ENCODE data around the gene AKAP12.
"Not testable (repeated sequence)": the region's sequence is repeated elsewhere in the genome, so short reads cannot be mapped to it uniquely, and the experiment has no call there.

AKAP12 gene

GRCh38 chr6:151310279-151310678 is 70.5 kb downstream of the AKAP12 start:
- DNase-seq (ENCODE audit: low read depth in 2 of 2), result no peak

DNA sequence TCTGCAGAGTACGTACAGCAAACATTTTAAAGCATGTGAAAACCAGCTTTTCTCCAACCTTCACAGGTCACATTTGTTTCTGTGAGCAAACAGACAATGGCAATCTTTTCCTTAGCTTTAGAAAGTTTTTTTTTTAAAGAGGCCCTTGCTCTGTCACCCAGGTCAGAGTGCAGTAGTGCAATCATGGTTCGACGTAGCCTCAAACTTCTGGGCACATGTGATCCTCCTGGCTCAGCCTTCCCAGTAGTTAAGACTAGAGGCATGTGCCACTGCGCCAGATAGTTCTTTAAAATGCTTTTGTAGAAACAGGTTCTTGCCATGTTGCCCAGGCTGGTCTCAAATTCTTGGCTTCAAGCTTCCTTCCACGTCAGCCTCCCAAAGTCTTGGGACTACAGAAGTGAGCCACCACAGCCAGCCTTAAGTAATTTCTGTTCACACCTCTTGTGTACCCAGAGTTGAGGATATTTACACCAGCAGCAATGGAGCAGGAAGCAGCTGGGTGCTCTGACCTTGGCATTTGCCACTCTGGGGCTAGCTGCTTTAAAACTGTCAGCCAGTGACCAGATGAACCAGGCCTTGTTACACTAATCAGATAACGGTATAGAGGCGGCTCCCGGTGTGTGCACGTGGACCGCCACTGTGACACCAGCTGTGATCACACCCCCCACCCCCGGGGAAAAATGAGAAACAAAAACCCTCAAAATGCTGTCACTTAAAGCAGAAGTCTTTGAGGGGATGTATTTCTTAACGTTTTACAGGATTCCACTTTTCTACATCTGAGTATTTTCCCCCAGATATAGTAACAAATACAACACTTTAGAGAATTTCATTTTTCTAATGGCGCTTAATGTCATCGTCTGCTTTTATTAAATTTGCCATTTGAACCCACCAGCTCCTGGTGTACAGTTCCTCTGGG is 71.3 kb downstream of the AKAP12 start:
- DNase-seq (ENCODE audit: low read depth in 2 of 2), result no peak

DNA sequence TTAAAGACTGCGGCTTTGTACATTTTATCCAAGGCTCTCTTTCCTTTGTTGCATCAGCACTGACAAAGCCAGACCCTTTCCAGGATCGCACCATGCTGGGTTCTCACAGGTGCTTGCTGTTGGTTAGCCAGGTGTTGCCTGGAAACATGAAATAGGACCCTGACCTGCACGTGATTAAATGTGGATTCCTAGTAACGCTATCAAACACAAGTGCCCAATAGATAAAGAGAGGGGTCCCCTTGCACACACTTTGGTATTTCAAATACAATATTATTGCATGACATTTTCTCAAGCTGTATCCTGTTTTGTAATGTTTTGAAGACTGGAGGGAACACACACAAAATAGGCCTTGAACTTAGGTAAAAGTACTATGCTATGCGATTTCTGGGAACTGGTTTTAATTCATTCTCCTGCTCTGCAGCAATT is 73.3 kb downstream of the AKAP12 start:
- no peak for DNase-seq (ENCODE audit: low read depth in 2 of 2)

DNA sequence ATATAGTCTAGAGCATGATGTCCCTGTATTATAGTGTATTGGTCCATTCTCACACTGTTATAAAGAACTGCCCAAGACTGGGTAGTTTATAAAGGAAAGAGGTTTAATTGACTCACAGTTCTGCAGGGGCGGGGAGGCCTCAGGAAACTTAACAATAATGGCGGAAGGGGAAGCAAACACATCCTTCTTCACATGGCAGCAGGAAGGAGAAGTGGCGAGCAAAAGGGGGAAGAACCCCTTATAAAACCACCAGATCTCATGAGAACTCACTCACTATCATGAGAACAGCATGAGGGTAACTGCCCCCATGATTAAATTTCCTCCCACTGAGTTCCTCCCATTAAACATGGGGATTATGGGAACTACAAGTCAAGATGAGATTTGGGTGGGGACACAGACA is 75.9 kb downstream of the AKAP12 start:
- DNase-seq (ENCODE audit: low read depth in 2 of 2), result not testable (repeated sequence)

DNA sequence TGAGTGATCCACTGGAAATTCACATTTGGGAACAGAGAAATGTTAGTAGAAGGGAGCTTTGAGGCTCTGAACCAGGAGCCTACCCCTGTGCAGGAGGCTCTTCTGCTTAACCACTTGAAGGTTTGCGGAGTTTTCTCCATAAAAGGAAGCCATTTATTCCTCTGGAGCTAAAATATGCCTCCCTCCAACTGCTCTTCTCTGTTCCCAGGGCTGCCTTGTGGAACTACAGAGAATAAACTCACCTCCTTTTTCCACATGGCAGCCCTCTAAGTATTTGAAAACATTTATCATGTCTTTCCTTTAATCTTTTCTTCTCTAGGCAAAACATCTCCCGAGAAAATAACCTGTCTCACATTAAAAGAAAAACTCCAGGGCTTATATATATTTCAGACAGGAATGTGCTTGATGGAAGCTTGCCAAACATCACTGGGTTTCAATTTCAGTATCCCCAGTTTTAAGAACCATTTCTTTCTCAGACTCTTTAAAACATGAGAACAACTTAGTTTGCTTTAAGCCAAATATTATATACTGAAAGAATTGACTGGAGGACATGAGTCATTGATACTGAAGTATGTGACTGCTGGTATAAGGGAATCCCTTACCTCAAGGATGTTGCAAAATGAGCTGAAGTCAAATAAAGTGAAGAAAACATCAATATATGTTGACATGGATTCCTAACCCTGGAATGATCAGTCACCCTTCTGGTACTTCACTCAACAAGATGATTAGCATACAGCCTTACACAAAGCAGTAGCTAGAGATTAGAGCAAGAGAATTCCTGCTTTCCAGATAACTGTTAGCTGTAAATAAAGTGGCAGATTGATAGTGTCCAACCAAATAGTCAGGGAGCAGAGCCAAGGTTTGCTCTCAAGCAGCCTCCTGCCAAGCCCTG is 77.6 kb downstream of the AKAP12 start:
- DNase-seq (ENCODE audit: low read depth in 2 of 2), result no peak

GRCh38 chr6:151317995-151318365 is 78.2 kb downstream of the AKAP12 start:
- DNase-seq (ENCODE audit: low read depth in 2 of 2), result no peak

DNA sequence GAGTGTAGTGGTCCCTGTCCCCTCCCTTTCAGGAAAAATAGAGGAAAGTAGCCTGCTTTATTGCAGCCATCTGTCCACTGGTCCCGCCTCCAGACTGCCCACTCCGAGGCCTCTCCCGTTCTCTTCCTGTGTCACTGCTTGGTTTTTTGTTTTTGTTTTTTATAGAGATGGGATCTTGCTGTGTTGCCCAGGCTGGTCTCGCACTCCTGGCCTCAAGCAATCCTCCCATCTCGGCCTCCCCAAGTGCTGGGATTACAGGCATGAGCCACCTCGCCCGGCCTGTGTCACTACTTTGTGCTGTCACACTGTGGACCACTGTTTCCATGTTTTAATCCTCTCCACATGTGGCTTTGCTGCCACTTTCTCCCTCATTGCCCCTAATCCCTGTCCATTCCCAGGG is 80.4 kb downstream of the AKAP12 start:
- DNase-seq (ENCODE audit: low read depth in 2 of 2), result no peak

- no peak for DNase-seq (ENCODE audit: low read depth in 2 of 2)
Observed at GRCh38 chr6:151321438-151321837, 81.7 kb downstream of the AKAP12 start.

GRCh38 chr6:151322570-151322969 is 82.8 kb downstream of the AKAP12 start:
- DNase-seq (ENCODE audit: low read depth in 2 of 2), result no peak

- peak; percentile 44 to 66 for DNase-seq (ENCODE audit: low read depth in 2 of 2)
Observed at GRCh38 chr6:151323791-151324487, 84.2 kb downstream of the AKAP12 start.

DNA sequence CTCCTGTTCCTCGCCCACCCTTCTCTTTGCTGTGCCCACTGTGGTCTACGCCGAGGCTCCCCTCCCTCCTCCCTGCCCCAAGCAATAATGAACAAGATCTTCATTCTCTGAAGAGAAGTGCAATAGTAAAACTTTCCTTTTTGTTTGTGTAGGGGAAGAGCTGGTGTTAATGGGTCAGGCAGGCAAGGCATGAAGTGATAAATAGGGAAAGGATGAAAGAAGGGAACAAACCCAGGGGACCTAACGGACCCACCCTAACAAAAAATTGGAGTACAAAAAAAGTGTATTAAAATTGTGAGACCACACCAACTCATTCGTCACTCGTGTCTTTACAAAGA is 84.7 kb downstream of the AKAP12 start:
- DNase-seq (ENCODE audit: low read depth in 2 of 2), result no peak

- no peak for DNase-seq (ENCODE audit: low read depth in 2 of 2)
Observed at GRCh38 chr6:151325075-151326050, 85.6 kb downstream of the AKAP12 start.

GRCh38 chr6:151326116-151326825 is 86.5 kb downstream of the AKAP12 start:
- no peak for DNase-seq (ENCODE audit: low read depth in 2 of 2)

DNA sequence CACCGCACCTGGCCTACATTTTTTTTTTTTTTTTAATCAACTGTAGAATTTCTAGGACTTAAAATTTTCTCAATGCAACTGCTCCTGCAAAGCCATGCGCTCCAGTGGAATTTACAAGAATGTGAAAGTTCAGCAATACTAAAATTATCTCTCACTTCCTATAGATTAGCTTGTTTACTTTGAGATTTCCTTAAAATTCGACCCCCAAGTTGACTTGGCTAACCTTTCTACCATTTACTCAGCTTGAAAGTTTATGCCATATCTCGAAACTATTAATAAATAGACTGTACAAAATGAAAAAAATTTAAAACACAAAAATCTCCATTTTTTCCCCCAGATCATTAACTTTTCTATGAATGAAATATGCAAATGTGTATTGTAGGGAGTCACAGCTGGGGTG is 87.3 kb downstream of the AKAP12 start:
- DNase-seq (ENCODE audit: low read depth in 2 of 2), result no peak

DNA sequence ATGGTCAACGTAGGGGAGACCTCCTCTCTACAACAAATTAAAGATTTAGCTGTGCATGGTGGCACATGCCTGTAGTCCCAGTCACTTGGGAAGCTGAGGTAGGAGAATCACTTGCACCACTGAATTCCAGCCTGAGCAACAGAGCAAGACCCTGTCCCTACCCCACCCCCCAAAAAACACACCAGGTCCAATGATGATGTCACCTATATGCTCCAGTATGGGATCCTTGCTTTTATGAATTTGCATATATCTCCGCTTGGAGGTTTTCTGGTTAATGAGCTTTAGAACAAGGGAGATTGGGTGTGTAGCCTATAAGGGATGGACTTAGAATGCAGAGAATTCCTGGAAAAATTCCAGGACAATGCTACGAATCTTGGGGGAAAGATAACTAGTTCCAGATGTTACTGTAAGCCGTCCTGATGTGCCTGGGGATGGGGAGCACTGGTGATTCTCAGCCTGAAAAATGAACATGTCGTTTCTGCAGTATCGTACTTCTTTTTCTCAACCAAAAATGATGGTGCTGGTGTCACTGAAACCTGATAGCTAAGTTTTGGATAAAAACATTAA is 90.4 kb downstream of the AKAP12 start:
- no peak for DNase-seq (ENCODE audit: low read depth in 2 of 2)

GRCh38 chr6:151335930-151336329 is 96.2 kb downstream of the AKAP12 start:
- DNase-seq (ENCODE audit: low read depth in 2 of 2), result no peak

GRCh38 chr6:151338651-151339200 is 99.0 kb downstream of the AKAP12 start:
- no peak for DNase-seq (ENCODE audit: low read depth in 2 of 2)

GRCh38 chr6:151339369-151339768 is 99.6 kb downstream of the AKAP12 start:
- DNase-seq (ENCODE audit: low read depth in 2 of 2), result no peak

- no peak for DNase-seq (ENCODE audit: low read depth in 2 of 2)
Observed at GRCh38 chr6:151340219-151340978, 100.6 kb downstream of the AKAP12 start.
